Adrenal gland (tissue), 12 donors: ENCODE measurements around the gene RNFT2. TPM values are rescaled to one million over a fixed set of nuclear protein-coding genes. Genes with fewer than 3 reads are reported as not detected.

Experiments
- DNase-seq, 7 donors: peaks; one replicate each; pipeline ENCODE4 v3.0.0-alpha.2; 2019 to 2020
- H3K27ac ChIP-seq, 5 donors: fragments of 200-600 bp; sonication (generic) in 4 of 5; 1 replicate in 3 of 5; 2 replicates in 2 of 5; pipeline versions ENCODE4 v1.5.1 to v1.8.0; 2016 to 2020; ENCODE audit warnings: mild to moderate bottlenecking in 1 of 5
- H3K27me3 ChIP-seq: fragments of 200-600 bp; 2 replicates; pipeline ENCODE4 v1.8.0; 2021
- H3K36me3 ChIP-seq, 2 donors: fragments of 200-600 bp; replicated peaks in 1 of 2; 1 replicate in 1 of 2; 2 replicates in 1 of 2; pipeline versions ENCODE4 v1.5.1 to v1.8.0; 2018 to 2022
- H3K4me1 ChIP-seq, 2 donors: fragments of 200-600 bp; replicated peaks in 1 of 2; 1 replicate in 1 of 2; 2 replicates in 1 of 2; pipeline versions ENCODE4 v1.5.1 to v1.8.0; 2018 to 2021
- H3K4me3 ChIP-seq, 4 donors: fragments of 200-600 bp; sonication (generic) in 3 of 4; one replicate each; pipeline ENCODE4 v1.5.1; 2016 to 2018
- H3K9me3 ChIP-seq, 3 donors: fragments of 200-600 bp; sonication (generic) in 1 of 3; replicated peaks in 1 of 3; 1 replicate in 2 of 3; 2 replicates in 1 of 3; pipeline versions ENCODE4 v1.5.1 to v1.8.0; 2016 to 2021
- CTCF ChIP-seq, 6 experiments: fragments of 450-650 bp in 4 of 6; fragments of 200-600 bp in 2 of 6; sonication (generic) in 1 of 6; IDR thresholded peaks; 1 replicate in 5 of 6; 2 replicates in 1 of 6; pipeline versions ENCODE4 v1.5.1 to v1.8.0; 2016 to 2021; ENCODE audit warnings: antibody characterized with exemption in 6 of 6, mild to moderate bottlenecking in 2 of 6, moderate library complexity in 1 of 6
- POLR2A ChIP-seq, 2 donors: fragments of 450-650 bp; IDR thresholded peaks; one replicate each; pipeline ENCODE4 v1.6.1; 2017; ENCODE audit warnings: antibody characterized with exemption in 2 of 2, mild to moderate bottlenecking in 2 of 2, moderate library complexity in 1 of 2
- WGBS, 4 donors: extraction: QIAGEN DNeasy Blood & Tissue Kit in 2 of 4; methylation state at CpG; one replicate each; pipeline versions ENCODE4 v1.1.5 to v1.1.7; 2013 to 2017; 5-methylcytosine and 5-hydroxymethylcytosine counted together
- intact Hi-C, 2 donors: fragments of 100-400 bp; cut with DNase I; formaldehyde crosslinking; loops; one replicate each; pipeline versions ENCODE4 v1.14.1 to v1.15.0; 2022 to 2023
- polyA plus RNA-seq, 3 donors: library from polyadenylated mRNA; stranded (reverse); fragments of 200-250 nt in 2 of 3; fragments of 350-450 nt in 1 of 3; fragmentation: Illumina TruSeq in 1 of 3; extraction: RNeasy Lipid Tissue Mini Kit (QIAGEN cat#74804) in 1 of 3; gene quantifications; one replicate each; pipeline ENCODE4 v1.2.3, GENCODE V29; 2013 to 2014
- total RNA-seq, 9 donors: library from RNA; depleted of rRNA in 4 of 9; stranded (reverse); fragments of >200 nt in 4 of 9; fragments of 120-200 nt in 1 of 9; fragmentation: NEBNext Ultra II Directional in 1 of 9; extraction: Animal tissue kit (Norgen Biotek cat#: 25700) in 1 of 9; gene quantifications; one replicate each; pipeline versions ENCODE4 v1.1.0 to v1.2.4, GENCODE V29; 2013 to 2023
- donor health status: healthy with polysubstance abuse.
- donor health status: Bipolar disorder and iron deficiency.
- donor health status: DM: yes; HTN: yes; CAD: no.
- donor health status: DM: no; HTN: no; CAD: no.
- donor health status: DM: no; HTN: no; CAD: no.
- donor health status: DM: yes; HTN: yes; CAD: no.

The RNFT2 gene
- total and polyA plus RNA-seq, 12 donors: 2.8 to 11.4 (median 5.8) TPM

GRCh38 chr12:116698116-116698515, 40.0 kb upstream of the RNFT2 start:
- H3K4me3 ChIP-seq: no peak overlapping the region
- WGBS, 4 donors: 60 to 72% (median 66%) methylated on average over 8 of the region's 8 CpGs
- intact Hi-C loops: no loop called here
- H3K36me3 ChIP-seq: no peaks in the 10 kb centered on the region
- TF ChIP-seq CTCF (IDR thresholded peaks at IDR 0.05) (no peak), POLR2A (IDR thresholded peaks at IDR 0.05) (no peak)
- no peak for DNase-seq
- no peak overlapping the region for H3K27ac ChIP-seq
- H3K4me1 ChIP-seq: peaks cover 0 to 13% of the 10 kb centered on the region in 2 donors
- no peaks in the 10 kb centered on the region for H3K9me3 ChIP-seq
- H3K27me3 ChIP-seq: peaks cover 8% of the 10 kb centered on the region

GRCh38 chr12:116698554-116699075, 39.5 kb upstream of the RNFT2 start:
- whole genome bisulfite sequencing, 4 donors: 79 to 89% (median 83%) methylated on average over 2 of the region's 2 CpGs
- H3K27me3 ChIP-seq: peaks cover 3% of the 10 kb centered on the region
- TF ChIP-seq POLR2A (IDR thresholded peaks at IDR 0.05) (no peak), CTCF (IDR thresholded peaks at IDR 0.05) (no peak)
- no peaks in the 10 kb centered on the region for H3K9me3 ChIP-seq
- H3K4me1 ChIP-seq: peaks cover 0 to 13% of the 10 kb centered on the region in 2 donors
- DNase-seq: no peak
- H3K27ac ChIP-seq: no peak overlapping the region
- H3K36me3 ChIP-seq: no peaks in the 10 kb centered on the region
- intact Hi-C loops: no loop called here
- H3K4me3 ChIP-seq: no peak overlapping the region

GRCh38 chr12:116700066-116700465, 38.0 kb upstream of the RNFT2 start:
- TF ChIP-seq POLR2A (IDR thresholded peaks at IDR 0.05): no peak
- no peak for TF ChIP-seq CTCF (IDR thresholded peaks at IDR 0.05)
- Histone ChIP-seq H3K27ac (no peak overlapping the region), H3K27me3 (no peaks in the 10 kb centered on the region), H3K4me3 (no peak overlapping the region), H3K36me3 (no peaks in the 10 kb centered on the region), H3K9me3 (no peaks in the 10 kb centered on the region), H3K4me1 (peaks cover 0 to 13% of the 10 kb centered on the region in 2 donors)
- no peak for DNase-seq
- 85 to 92% (median 89%) methylated on average over 6 of the region's 6 CpGs for WGBS, 4 donors
- intact Hi-C loops: no loop called here

- TF ChIP-seq CTCF (IDR thresholded peaks at IDR 0.05) (no peak), POLR2A (IDR thresholded peaks at IDR 0.05) (no peak)
- intact Hi-C loops: no loop called here
- Histone ChIP-seq H3K9me3 (no peaks in the 10 kb centered on the region), H3K4me3 (no peak overlapping the region), H3K27ac (no peak overlapping the region), H3K27me3 (no peaks in the 10 kb centered on the region), H3K4me1 (peaks cover 0 to 13% of the 10 kb centered on the region in 2 donors), H3K36me3 (no peaks in the 10 kb centered on the region)
- DNase-seq: no peak
- 90 to 93% (median 91%) methylated on average over 4 of the region's 4 CpGs for WGBS, 4 donors
Observed at GRCh38 chr12:116701432-116701831, 36.7 kb upstream of the RNFT2 start.
